Immature natural killer cell (primary cell): ENCODE data around the gene ASTN1. TPM values are rescaled to one million over a fixed set of nuclear protein-coding genes. Genes with fewer than 3 reads are reported as not detected.

Experiments used
- DNase-seq, 3 donors: peaks; one replicate each; pipeline ENCODE4 v3.0.0; 2022; ENCODE audit warnings: mixed read lengths in 1 of 3
- H3K27ac Mint-ChIP-seq, 6 donors: one replicate each; pipeline ENCODE4 v1.8.0; 2020; ENCODE audit warnings: mixed read lengths in 6 of 6, mild to moderate bottlenecking in 5 of 6, inconsistent platforms in 4 of 6, moderate library complexity in 3 of 6
- H3K27me3 Mint-ChIP-seq, 3 donors: one replicate each; pipeline ENCODE4 v1.8.0; 2020 to 2021; ENCODE audit warnings: low read depth in 3 of 3, mild to moderate bottlenecking in 3 of 3, mixed read lengths in 3 of 3, moderate library complexity in 3 of 3, inconsistent platforms in 1 of 3
- H3K36me3 Mint-ChIP-seq, 3 donors: one replicate each; pipeline ENCODE4 v1.8.0; 2020; ENCODE audit warnings: mixed read lengths in 3 of 3, inconsistent platforms in 2 of 3, mild to moderate bottlenecking in 2 of 3
- H3K4me1 Mint-ChIP-seq, 2 donors: one replicate each; pipeline ENCODE4 v1.8.0; 2020; ENCODE audit warnings: inconsistent platforms in 2 of 2, mild to moderate bottlenecking in 2 of 2, mixed read lengths in 2 of 2, moderate library complexity in 1 of 2
- H3K4me3 Mint-ChIP-seq, 5 donors: one replicate each; pipeline ENCODE4 v1.8.0; 2020; ENCODE audit warnings: mild to moderate bottlenecking in 5 of 5, mixed read lengths in 5 of 5, inconsistent platforms in 3 of 5, moderate library complexity in 3 of 5
- H3K9me3 Mint-ChIP-seq, 6 donors: one replicate each; pipeline ENCODE4 v1.8.0; 2020; ENCODE audit warnings: mild to moderate bottlenecking in 6 of 6, mixed read lengths in 6 of 6, inconsistent platforms in 4 of 6, moderate library complexity in 3 of 6
- polyA plus RNA-seq, 3 donors: library from polyadenylated mRNA; unstranded; fragments of 300-500 nt; fragmentation: Illumina TruSeq; gene quantifications; one replicate each; pipeline ENCODE4 v1.2.3, GENCODE V29; 2021

The ASTN1 gene
- not detected for polyA plus RNA-seq

DNA sequence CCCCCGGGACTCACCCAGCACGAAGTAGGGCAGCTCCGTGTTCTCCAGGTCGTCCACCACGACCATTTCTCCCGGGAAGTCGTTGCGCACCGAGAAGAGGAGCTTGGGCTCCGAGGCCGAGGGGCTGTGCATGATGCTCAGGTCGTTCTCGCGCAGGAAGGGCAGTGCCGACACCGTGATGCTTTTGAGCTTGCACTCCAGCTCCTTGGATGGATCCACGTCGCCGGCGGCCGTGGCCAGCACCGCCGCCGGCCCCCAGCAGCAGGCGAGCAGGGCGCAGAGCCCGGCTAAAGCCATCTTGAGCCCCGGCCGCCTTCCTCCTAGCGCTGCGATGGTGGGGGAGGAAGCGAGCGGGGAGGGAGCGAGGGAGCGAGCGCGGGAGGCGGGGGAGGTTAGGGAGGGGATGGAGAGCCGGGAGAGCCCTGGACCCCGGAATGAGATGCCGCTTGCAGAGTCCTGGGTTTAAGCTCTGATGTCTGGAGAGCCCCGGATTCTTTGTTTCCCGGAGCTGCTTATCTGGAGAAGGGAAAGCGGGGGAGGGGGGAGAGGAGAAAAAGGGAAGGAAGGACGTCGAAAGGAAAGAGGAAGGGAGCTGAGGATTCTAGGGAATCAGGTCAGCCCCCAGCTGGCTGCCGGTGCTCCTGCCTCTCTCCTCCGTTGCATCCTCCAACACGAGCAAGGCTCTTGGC, at the start of gene ASTN1:
Gene ASTN1, minus strand, starts transcription at position 333 of the 689 bp plus-strand sequence. Its CDS starts 36 bp downstream, at position 297.
- peaks cover 0 to 7% (median 4%) of the 10 kb centered on the region in 3 donors for H3K36me3 Mint-ChIP-seq
- peaks cover 0 to 17% (median 8%) of the 10 kb centered on the region in 6 donors for H3K9me3 Mint-ChIP-seq
- H3K27me3 Mint-ChIP-seq: peaks cover 0 to 6% (median 3%) of the 10 kb centered on the region in 3 donors
- no peaks in the 10 kb centered on the region for H3K4me1 Mint-ChIP-seq
- no peak for DNase-seq
- H3K27ac Mint-ChIP-seq: no peak within 1 kb of the TSS
- no peak within 1 kb of the TSS for H3K4me3 Mint-ChIP-seq

GRCh38 chr1:177211231-177211630, 46.7 kb upstream of the ASTN1 start:
- DNase-seq: no peak
- Mint-ChIP-seq H3K36me3 (no peaks in the 10 kb centered on the region), H3K27me3 (no peaks in the 10 kb centered on the region), H3K4me1 (no peaks in the 10 kb centered on the region), H3K4me3 (no peak overlapping the region), H3K27ac (no peak overlapping the region), H3K9me3 (peaks cover 0 to 8% (median 2%) of the 10 kb centered on the region in 6 donors)

GRCh38 chr1:177210071-177210470, 45.6 kb upstream of the ASTN1 start:
- Mint-ChIP-seq H3K27ac (no peak overlapping the region), H3K9me3 (peaks cover 0 to 6% (median under 1%) of the 10 kb centered on the region in 6 donors), H3K4me3 (no peak overlapping the region), H3K4me1 (no peaks in the 10 kb centered on the region), H3K36me3 (no peaks in the 10 kb centered on the region), H3K27me3 (no peaks in the 10 kb centered on the region)
- DNase-seq: no peak

DNA sequence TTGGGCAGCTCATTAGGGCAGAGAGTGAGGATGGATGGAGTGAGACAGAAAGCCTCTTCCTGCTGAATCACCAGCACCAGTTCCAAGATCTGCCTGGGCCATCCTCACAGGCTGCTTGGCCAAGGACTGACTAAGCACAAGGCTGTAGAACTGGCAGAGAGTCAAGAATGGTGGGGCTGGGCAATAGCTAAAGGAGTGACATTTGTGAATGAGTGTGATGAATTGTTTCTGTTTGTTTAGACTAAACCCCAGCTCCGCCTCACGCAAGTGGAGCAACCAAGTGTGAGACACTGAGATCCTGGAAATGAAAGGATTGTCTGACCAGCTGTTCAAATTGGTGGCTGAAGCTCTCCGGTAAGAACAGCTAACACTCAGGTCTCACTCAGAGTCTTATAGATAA, 44.8 kb upstream of the ASTN1 start:
- DNase-seq: no peak
- H3K27ac Mint-ChIP-seq: no peak overlapping the region
- no peaks in the 10 kb centered on the region for H3K4me1 Mint-ChIP-seq
- no peaks in the 10 kb centered on the region for H3K27me3 Mint-ChIP-seq
- no peaks in the 10 kb centered on the region for H3K36me3 Mint-ChIP-seq
- H3K4me3 Mint-ChIP-seq: no peak overlapping the region
- peaks cover 0 to 6% (median under 1%) of the 10 kb centered on the region in 6 donors for H3K9me3 Mint-ChIP-seq

GRCh38 chr1:177208920-177209319, 44.4 kb upstream of the ASTN1 start:
- no peaks in the 10 kb centered on the region for H3K4me1 Mint-ChIP-seq
- no peak for DNase-seq
- H3K4me3 Mint-ChIP-seq: no peak overlapping the region
- no peak overlapping the region for H3K27ac Mint-ChIP-seq
- peaks cover 0 to 6% (median 4%) of the 10 kb centered on the region in 6 donors for H3K9me3 Mint-ChIP-seq
- no peaks in the 10 kb centered on the region for H3K36me3 Mint-ChIP-seq
- H3K27me3 Mint-ChIP-seq: no peaks in the 10 kb centered on the region

DNA sequence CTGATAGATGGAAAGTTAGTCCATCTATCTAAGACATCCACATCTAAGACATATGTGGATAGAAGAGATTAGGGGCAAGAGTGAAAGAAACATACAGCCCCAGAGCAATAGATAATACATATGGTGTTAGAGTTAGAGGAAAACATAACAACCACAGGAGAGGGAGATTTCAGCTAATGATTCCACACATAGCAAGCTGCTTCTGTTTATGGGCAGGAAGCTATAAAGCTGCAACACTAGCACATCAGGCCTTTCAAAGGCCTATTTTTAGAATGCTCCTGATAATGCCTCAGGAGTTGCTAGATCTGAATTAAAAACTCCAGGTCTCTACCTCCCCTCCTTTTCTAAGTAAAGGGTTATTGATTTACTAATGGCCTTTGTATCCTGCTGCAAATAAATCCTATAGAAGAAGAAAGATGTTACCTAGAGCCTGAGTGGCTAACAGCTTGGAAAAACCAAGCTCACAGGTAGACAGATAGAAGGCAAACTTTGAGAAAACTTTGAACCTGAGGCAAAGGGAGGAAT, 42.4 kb upstream of the ASTN1 start:
- Mint-ChIP-seq H3K36me3 (no peaks in the 10 kb centered on the region), H3K4me3 (no peak overlapping the region), H3K27ac (no peak overlapping the region), H3K27me3 (no peaks in the 10 kb centered on the region), H3K9me3 (peaks cover 0 to 6% (median 3%) of the 10 kb centered on the region in 6 donors), H3K4me1 (no peaks in the 10 kb centered on the region)
- DNase-seq: no peak

GRCh38 chr1:177200290-177200689, 35.8 kb upstream of the ASTN1 start:
- H3K9me3 Mint-ChIP-seq: peaks cover 0 to 21% (median 10%) of the 10 kb centered on the region in 6 donors
- no peak overlapping the region for H3K27ac Mint-ChIP-seq
- DNase-seq: no peak
- H3K27me3 Mint-ChIP-seq: no peaks in the 10 kb centered on the region
- H3K36me3 Mint-ChIP-seq: peaks cover 0 to 4% (median 0%) of the 10 kb centered on the region in 3 donors
- no peaks in the 10 kb centered on the region for H3K4me1 Mint-ChIP-seq
- no peak overlapping the region for H3K4me3 Mint-ChIP-seq

GRCh38 chr1:177198243-177198642, 33.7 kb upstream of the ASTN1 start:
- DNase-seq: no peak
- Mint-ChIP-seq H3K4me3 (no peak overlapping the region), H3K27ac (no peak overlapping the region), H3K4me1 (no peaks in the 10 kb centered on the region), H3K27me3 (peaks cover 0 to 1% (median 0%) of the 10 kb centered on the region in 3 donors), H3K36me3 (peaks cover 0 to 4% (median 0%) of the 10 kb centered on the region in 3 donors), H3K9me3 (peaks cover 0 to 15% (median 6%) of the 10 kb centered on the region in 6 donors)

- no peaks in the 10 kb centered on the region for H3K4me1 Mint-ChIP-seq
- no peaks in the 10 kb centered on the region for H3K36me3 Mint-ChIP-seq
- DNase-seq: no peak
- H3K9me3 Mint-ChIP-seq: peaks cover 0 to 6% (median 3%) of the 10 kb centered on the region in 6 donors
- H3K4me3 Mint-ChIP-seq: no peak overlapping the region
- peaks cover 0 to 2% (median 1%) of the 10 kb centered on the region in 3 donors for H3K27me3 Mint-ChIP-seq
- H3K27ac Mint-ChIP-seq: no peak overlapping the region
These were observed 25.9 kb upstream of the ASTN1 start for GRCh38 chr1:177190308-177190970.

- no peak overlapping the region for H3K27ac Mint-ChIP-seq
- no peaks in the 10 kb centered on the region for H3K27me3 Mint-ChIP-seq
- H3K4me3 Mint-ChIP-seq: no peak overlapping the region
- no peaks in the 10 kb centered on the region for H3K36me3 Mint-ChIP-seq
- H3K9me3 Mint-ChIP-seq: peaks cover 0 to 6% (median 6%) of the 10 kb centered on the region in 6 donors
- DNase-seq: no peak
- no peaks in the 10 kb centered on the region for H3K4me1 Mint-ChIP-seq
These were observed 22.1 kb upstream of the ASTN1 start for GRCh38 chr1:177186639-177187038.

DNA sequence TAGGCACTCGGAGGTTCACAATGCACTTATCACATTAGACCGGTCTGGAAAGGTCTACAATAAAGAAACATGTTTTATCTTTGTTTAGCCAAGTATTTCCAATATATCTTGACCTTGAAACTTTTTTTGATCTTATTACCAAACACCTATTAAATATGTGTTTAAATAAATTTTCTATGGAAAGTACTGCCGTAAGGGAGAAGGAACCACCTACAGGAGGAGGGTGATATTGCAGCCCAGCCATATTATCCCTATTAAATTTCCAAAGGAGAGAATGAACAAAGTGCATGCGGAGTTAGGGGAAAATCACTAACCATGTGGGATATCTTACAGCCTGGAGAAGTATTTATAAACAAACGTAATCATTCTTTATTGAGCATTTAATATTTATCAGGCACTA, 20.7 kb upstream of the ASTN1 start:
- no peak for DNase-seq
- Mint-ChIP-seq H3K4me1 (no peaks in the 10 kb centered on the region), H3K27me3 (no peaks in the 10 kb centered on the region), H3K4me3 (no peak overlapping the region), H3K27ac (no peak overlapping the region), H3K36me3 (no peaks in the 10 kb centered on the region), H3K9me3 (peaks cover 0 to 8% (median 3%) of the 10 kb centered on the region in 6 donors)

- Mint-ChIP-seq H3K27ac (no peak overlapping the region), H3K9me3 (peaks cover 0 to 6% (median under 1%) of the 10 kb centered on the region in 6 donors), H3K27me3 (no peaks in the 10 kb centered on the region), H3K4me1 (no peaks in the 10 kb centered on the region), H3K36me3 (no peaks in the 10 kb centered on the region), H3K4me3 (no peak overlapping the region)
- DNase-seq: no peak
These were observed 19.3 kb upstream of the ASTN1 start for GRCh38 chr1:177183836-177184235.

DNA sequence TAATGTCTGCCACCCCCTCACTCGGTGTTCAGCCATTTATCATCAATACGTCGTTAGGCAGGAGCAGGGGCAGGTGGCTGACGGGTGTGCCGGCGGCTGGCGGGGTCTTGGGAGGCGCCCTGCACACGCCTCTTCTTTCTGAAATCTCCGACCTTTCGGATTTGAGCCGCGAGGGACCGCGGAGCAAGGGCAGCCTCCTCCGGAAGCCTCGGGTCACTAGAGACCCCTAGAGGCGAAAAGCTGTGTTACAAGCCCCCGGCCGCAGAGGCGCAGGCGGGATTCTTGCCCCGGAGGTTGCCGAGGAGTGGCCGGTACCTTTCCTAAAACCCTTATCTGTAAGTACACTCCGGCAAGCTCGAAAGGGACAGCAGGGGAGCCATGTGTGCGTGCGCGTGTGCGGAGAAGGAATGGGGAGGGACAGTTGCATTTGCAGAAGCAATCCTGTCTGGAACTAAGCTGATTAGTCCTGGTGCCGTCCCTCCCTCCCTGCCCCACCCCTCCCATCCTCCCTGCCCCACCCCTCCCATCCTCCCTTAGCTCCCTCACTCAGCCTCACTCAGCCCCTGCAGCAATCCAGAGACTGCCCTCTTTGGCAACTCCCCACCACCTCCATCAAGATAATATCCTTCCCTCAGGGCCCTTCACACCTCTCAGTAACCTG, 17.2 kb upstream of the ASTN1 start:
- Mint-ChIP-seq H3K9me3 (peaks cover 0 to 11% (median 0%) of the 10 kb centered on the region in 6 donors), H3K4me1 (no peaks in the 10 kb centered on the region), H3K27me3 (no peaks in the 10 kb centered on the region), H3K36me3 (no peaks in the 10 kb centered on the region), H3K27ac (no peak overlapping the region), H3K4me3 (peak overlapping the region in 1 of 5 donors; percentile 64)
- DNase-seq: no peak

DNA sequence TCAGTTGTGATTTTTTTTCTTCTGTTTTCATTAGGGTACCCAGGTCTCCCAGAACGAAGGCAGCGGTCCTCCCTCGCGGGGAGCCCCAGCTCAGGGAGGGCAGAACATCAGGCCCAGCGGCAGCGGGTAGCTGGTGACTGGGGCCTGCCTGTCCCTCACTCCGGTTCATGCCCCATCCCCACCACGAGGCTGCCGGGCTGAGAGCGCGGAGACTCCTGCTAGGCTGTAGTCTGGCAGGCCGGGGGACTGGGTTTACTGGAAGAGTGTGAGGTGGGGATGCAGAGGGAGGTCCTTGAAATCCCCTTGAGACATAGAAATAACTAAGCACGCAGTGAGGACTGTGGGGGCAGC, 16.7 kb upstream of the ASTN1 start:
- no peak for DNase-seq
- Mint-ChIP-seq H3K27me3 (no peaks in the 10 kb centered on the region), H3K9me3 (peaks cover 0 to 11% (median under 1%) of the 10 kb centered on the region in 6 donors), H3K27ac (no peak overlapping the region), H3K4me3 (peak overlapping the region in 1 of 5 donors; percentile 64), H3K4me1 (no peaks in the 10 kb centered on the region), H3K36me3 (no peaks in the 10 kb centered on the region)
